ENCODE results near the gene KRIT1.
"Not testable (repeated sequence)": the region's sequence is repeated elsewhere in the genome, so short reads cannot be mapped to it uniquely, and the experiment has no call there.

KRIT1 gene

GRCh38 chr7:92178928-92179924 is 66.5 kb downstream of the KRIT1 start, which contains the start of gene LRRD1:
TSS of gene LRRD1 (minus strand) at chr7:92179142. CDS start at chr7:92165202, 13,940 bp downstream.
- Histone ChIP-seq H3K4me1 (ENCODE audit: control insufficient read depth, insufficient read depth, low read length) (peaks cover 4% of the 10 kb centered on the region), H3K27me3 (ENCODE audit: control insufficient read depth, insufficient read depth, low read length) (no peaks in the 10 kb centered on the region), H3K9ac (ENCODE audit: low read length) (peak within 1 kb of the TSS; percentile 66), H3K4me3 (ENCODE audit: low read length) (peak within 1 kb of the TSS; percentile 27), H3K9me3 (ENCODE audit: control insufficient read depth, low read length) (no peaks in the 10 kb centered on the region), H3K36me3 (ENCODE audit: control insufficient read depth, insufficient read depth, low read length) (no peaks in the 10 kb centered on the region)

- H3K36me3 ChIP-seq (ENCODE audit: control insufficient read depth, insufficient read depth, low read length), result no peaks in the 10 kb centered on the region
- H3K27me3 ChIP-seq (ENCODE audit: control insufficient read depth, insufficient read depth, low read length), result no peaks in the 10 kb centered on the region
- H3K4me3 ChIP-seq (ENCODE audit: low read length), result no peak overlapping the region
- H3K9me3 ChIP-seq (ENCODE audit: control insufficient read depth, low read length), result no peaks in the 10 kb centered on the region
- H3K9ac ChIP-seq (ENCODE audit: low read length), result no peak overlapping the region
- H3K4me1 ChIP-seq (ENCODE audit: control insufficient read depth, insufficient read depth, low read length), result peaks cover 4% of the 10 kb centered on the region
Observed at GRCh38 chr7:92177362-92177761, 68.4 kb downstream of the KRIT1 start.

- H3K4me1 ChIP-seq (ENCODE audit: control insufficient read depth, insufficient read depth, low read length); H3K27me3 ChIP-seq (ENCODE audit: control insufficient read depth, insufficient read depth, low read length); H3K9me3 ChIP-seq (ENCODE audit: control insufficient read depth, low read length); H3K4me3 ChIP-seq (ENCODE audit: low read length); H3K9ac ChIP-seq (ENCODE audit: low read length); H3K36me3 ChIP-seq (ENCODE audit: control insufficient read depth, insufficient read depth, low read length): not testable (repeated sequence)
Observed at GRCh38 chr7:92169529-92169928, 76.2 kb downstream of the KRIT1 start.

- H3K4me1 ChIP-seq (ENCODE audit: control insufficient read depth, insufficient read depth, low read length), result no peaks in the 10 kb centered on the region
- H3K9ac ChIP-seq (ENCODE audit: low read length), result no peak overlapping the region
- no peak overlapping the region for H3K4me3 ChIP-seq (ENCODE audit: low read length)
- no peaks in the 10 kb centered on the region for H3K9me3 ChIP-seq (ENCODE audit: control insufficient read depth, low read length)
- peaks cover 3% of the 10 kb centered on the region for H3K27me3 ChIP-seq (ENCODE audit: control insufficient read depth, insufficient read depth, low read length)
- no peaks in the 10 kb centered on the region for H3K36me3 ChIP-seq (ENCODE audit: control insufficient read depth, insufficient read depth, low read length)
Observed at GRCh38 chr7:92161271-92161670, 84.4 kb downstream of the KRIT1 start.

DNA sequence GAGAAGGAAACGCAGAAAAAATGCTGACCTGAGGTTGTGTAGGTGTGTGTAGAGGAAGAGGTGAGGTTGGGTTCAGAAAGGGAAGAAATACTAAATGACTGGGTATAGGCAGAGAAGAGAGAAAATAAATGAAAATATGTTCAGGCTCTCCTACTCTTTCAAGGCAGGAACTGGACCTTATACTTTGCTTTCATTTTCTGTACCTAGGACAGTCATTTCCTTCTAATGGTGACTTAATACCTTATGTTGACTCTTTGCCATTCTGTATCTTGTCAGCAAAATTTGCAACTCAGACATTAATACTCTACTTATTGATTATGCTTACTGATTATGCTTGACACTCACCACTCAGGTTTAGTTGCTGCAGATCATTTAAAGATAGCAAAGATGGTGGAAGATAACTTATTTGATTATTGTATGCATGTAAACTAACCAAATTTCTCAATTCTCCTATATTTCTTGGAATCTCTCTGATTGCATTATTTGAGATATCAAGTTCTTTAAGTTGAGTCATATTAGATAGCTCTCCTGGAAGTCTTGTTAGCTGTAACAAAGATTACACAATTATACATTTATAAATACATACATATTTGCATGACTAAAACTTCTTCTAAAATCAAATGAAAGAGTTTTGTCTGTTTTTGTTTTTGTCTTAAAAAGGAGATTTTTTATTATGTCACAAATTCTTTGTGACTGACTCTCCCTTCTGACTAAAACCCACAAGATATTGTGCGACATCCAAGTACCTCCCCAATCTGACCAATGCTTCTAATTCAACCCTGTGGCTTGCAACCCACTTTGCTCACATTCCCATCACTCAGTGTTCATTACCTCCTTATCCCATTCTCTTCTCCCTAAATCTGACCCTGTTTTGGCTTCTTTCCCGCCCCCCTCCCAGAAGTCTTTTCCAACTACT is 86.8 kb downstream of the KRIT1 start:
- Histone ChIP-seq H3K36me3 (ENCODE audit: control insufficient read depth, insufficient read depth, low read length) (no peaks in the 10 kb centered on the region), H3K4me1 (ENCODE audit: control insufficient read depth, insufficient read depth, low read length) (no peaks in the 10 kb centered on the region), H3K9ac (ENCODE audit: low read length) (no peak overlapping the region), H3K9me3 (ENCODE audit: control insufficient read depth, low read length) (no peaks in the 10 kb centered on the region), H3K27me3 (ENCODE audit: control insufficient read depth, insufficient read depth, low read length) (no peaks in the 10 kb centered on the region), H3K4me3 (ENCODE audit: low read length) (no peak overlapping the region)

- Histone ChIP-seq H3K4me1 (ENCODE audit: control insufficient read depth, insufficient read depth, low read length) (no peaks in the 10 kb centered on the region), H3K9me3 (ENCODE audit: control insufficient read depth, low read length) (no peaks in the 10 kb centered on the region), H3K9ac (ENCODE audit: low read length) (no peak overlapping the region), H3K27me3 (ENCODE audit: control insufficient read depth, insufficient read depth, low read length) (no peaks in the 10 kb centered on the region), H3K36me3 (ENCODE audit: control insufficient read depth, insufficient read depth, low read length) (no peaks in the 10 kb centered on the region), H3K4me3 (ENCODE audit: low read length) (no peak overlapping the region)
Observed at GRCh38 chr7:92156990-92157389, 88.7 kb downstream of the KRIT1 start.

GRCh38 chr7:92155108-92155739 is 90.5 kb downstream of the KRIT1 start:
- no peak overlapping the region for H3K9ac ChIP-seq (ENCODE audit: low read length)
- H3K4me1 ChIP-seq (ENCODE audit: control insufficient read depth, insufficient read depth, low read length), result no peaks in the 10 kb centered on the region
- no peaks in the 10 kb centered on the region for H3K27me3 ChIP-seq (ENCODE audit: control insufficient read depth, insufficient read depth, low read length)
- H3K36me3 ChIP-seq (ENCODE audit: control insufficient read depth, insufficient read depth, low read length), result no peaks in the 10 kb centered on the region
- H3K9me3 ChIP-seq (ENCODE audit: control insufficient read depth, low read length), result no peaks in the 10 kb centered on the region
- H3K4me3 ChIP-seq (ENCODE audit: low read length), result no peak overlapping the region

DNA sequence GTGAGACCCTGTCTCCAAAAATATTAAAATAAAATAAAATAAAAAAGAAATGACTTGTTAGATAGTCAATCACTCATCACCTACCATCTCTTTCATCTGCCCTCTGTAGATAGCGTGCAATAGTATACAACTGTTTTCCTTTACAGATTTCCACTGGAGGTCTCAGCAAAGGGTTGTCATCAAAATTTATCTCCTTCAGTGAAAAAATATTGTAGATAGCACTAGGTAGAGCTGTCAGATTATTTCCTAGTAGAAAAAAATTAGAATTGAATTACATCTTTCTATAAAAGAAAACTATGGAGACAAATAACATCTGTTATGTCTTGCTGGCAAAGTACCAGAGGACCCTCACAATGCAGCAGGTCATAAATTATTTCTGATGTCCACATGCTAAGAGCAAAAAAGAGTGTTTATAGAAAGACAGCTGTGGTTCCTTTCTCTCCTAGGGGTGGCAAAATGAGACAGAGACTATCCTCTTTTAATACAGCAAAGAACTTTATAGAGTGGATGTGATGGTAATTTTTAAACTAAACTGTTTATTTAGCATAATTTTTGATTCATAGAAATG is 95.2 kb downstream of the KRIT1 start:
- Histone ChIP-seq H3K4me1 (ENCODE audit: control insufficient read depth, insufficient read depth, low read length) (no peaks in the 10 kb centered on the region), H3K36me3 (ENCODE audit: control insufficient read depth, insufficient read depth, low read length) (no peaks in the 10 kb centered on the region), H3K9ac (ENCODE audit: low read length) (no peak overlapping the region)

GRCh38 chr7:92149736-92150239 is 95.9 kb downstream of the KRIT1 start:
- H3K9ac ChIP-seq (ENCODE audit: low read length), result no peak overlapping the region
- no peaks in the 10 kb centered on the region for H3K9me3 ChIP-seq (ENCODE audit: control insufficient read depth, low read length)
- H3K4me1 ChIP-seq (ENCODE audit: control insufficient read depth, insufficient read depth, low read length), result no peaks in the 10 kb centered on the region
- H3K27me3 ChIP-seq (ENCODE audit: control insufficient read depth, insufficient read depth, low read length), result no peaks in the 10 kb centered on the region
- no peaks in the 10 kb centered on the region for H3K36me3 ChIP-seq (ENCODE audit: control insufficient read depth, insufficient read depth, low read length)
- no peak overlapping the region for H3K4me3 ChIP-seq (ENCODE audit: low read length)

More for the DNA sequence above, 95.2 kb downstream of the KRIT1 start:
- Histone ChIP-seq H3K9me3 (ENCODE audit: control insufficient read depth, low read length) (no peaks in the 10 kb centered on the region), H3K4me3 (ENCODE audit: low read length) (no peak overlapping the region), H3K27me3 (ENCODE audit: control insufficient read depth, insufficient read depth, low read length) (no peaks in the 10 kb centered on the region)

Measured in mucosa of stomach (tissue), 1 donor.